Endothelial cell of umbilical vein (primary cell): ENCODE data around the gene HOXB6.

Experiments
- EZH2 ChIP-seq: IDR thresholded peaks from 2 replicates; pipeline ENCODE4 v1.6.1; 2012; ENCODE audit warnings: borderline replicate concordance, low read depth, mild to moderate bottlenecking, moderate library complexity, low read length, inconsistent platforms; ENCODE audit not compliant: severe bottlenecking
- FOS ChIP-seq: IDR thresholded peaks from 2 replicates; pipeline ENCODE4 v1.6.1; 2011; ENCODE audit warnings: mild to moderate bottlenecking, low read length, moderate library complexity, borderline replicate concordance; ENCODE audit not compliant: insufficient read depth
- GATA2 ChIP-seq: IDR thresholded peaks from 2 replicates; pipeline ENCODE4 v1.7.0; 2011; ENCODE audit warnings: low read depth, mild to moderate bottlenecking, moderate library complexity, mixed read lengths, low read length; ENCODE audit not compliant: insufficient read length, insufficient read depth
- JUN ChIP-seq: IDR thresholded peaks from 2 replicates; pipeline ENCODE4 v1.6.1; 2011; ENCODE audit warnings: borderline replicate concordance, low read depth; ENCODE audit not compliant: insufficient read length, insufficient read depth
- MYC ChIP-seq: IDR thresholded peaks from one replicate; pipeline ENCODE4 v1.6.1; 2011; ENCODE audit warnings: mild to moderate bottlenecking, low read depth, low read length
- POLR2A ChIP-seq: IDR thresholded peaks from 2 replicates; pipeline ENCODE4 v1.6.1; 2012; ENCODE audit warnings: low read depth, mild to moderate bottlenecking, control low read depth, low read length
- POLR2AphosphoS5 ChIP-seq: IDR thresholded peaks from 2 replicates; pipeline ENCODE4 v1.6.1; 2012; ENCODE audit warnings: low read depth, mild to moderate bottlenecking, control low read depth, low read length, moderate library complexity; ENCODE audit not compliant: insufficient read depth
- TF ChIP-seq, protein P1 (sequence below), 2 donors: IDR thresholded peaks; 1 replicate in 1 of 2; 2 replicates in 1 of 2; pipeline ENCODE4 v1.5.1; 2011; ENCODE audit warnings: low read length in 2 of 2, mild to moderate bottlenecking in 2 of 2, moderate library complexity in 2 of 2, control low read depth in 1 of 2, inconsistent platforms in 1 of 2, low read depth in 1 of 2; ENCODE audit not compliant: insufficient read depth in 1 of 2; ENCODE audit errors: extremely low read depth in 1 of 2
- TF ChIP-seq, protein P2 (sequence below): IDR thresholded peaks from 2 replicates; pipeline ENCODE4 v1.6.1; 2011; ENCODE audit not compliant: insufficient read depth, insufficient read length

DNA sequence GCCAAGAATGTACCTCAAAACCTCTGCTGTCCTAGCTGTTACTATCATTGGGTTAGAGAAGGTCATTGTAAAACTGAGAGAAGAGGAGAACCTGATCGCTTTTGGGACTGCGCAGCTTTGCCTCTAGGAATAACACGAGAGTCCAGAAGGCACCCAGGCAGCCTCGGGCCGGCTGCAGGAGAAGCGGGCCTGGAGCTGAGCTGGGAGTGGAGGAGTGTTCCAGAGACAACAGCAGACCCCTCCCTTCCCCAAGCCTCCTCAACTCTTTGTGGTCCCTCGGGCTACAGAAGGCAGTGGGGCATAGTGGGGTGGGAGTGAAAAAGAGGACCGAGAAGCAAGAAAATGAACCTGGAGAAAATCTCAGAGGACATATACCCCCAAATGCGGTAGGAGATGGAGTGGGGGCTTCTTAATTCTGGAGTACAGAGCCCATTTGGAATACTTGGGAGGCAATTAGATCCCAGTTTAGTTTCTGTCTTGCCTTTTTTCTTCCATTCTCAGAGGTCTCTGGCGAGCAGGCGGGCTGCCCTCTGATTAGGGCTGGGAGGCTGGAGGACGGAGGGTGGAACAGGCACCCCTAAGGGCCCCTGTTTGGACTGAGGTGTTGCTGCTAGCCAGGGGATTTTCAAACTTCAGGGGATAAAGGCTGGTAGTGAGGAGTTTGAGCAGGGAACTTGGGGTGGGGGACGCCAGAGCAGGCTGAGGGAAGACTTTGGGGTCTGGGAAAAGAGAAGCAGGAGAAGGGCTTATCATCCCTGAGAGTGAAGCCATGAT, 46.5 kb downstream of the HOXB6 start:
- TF ChIP-seq, protein P1, sequence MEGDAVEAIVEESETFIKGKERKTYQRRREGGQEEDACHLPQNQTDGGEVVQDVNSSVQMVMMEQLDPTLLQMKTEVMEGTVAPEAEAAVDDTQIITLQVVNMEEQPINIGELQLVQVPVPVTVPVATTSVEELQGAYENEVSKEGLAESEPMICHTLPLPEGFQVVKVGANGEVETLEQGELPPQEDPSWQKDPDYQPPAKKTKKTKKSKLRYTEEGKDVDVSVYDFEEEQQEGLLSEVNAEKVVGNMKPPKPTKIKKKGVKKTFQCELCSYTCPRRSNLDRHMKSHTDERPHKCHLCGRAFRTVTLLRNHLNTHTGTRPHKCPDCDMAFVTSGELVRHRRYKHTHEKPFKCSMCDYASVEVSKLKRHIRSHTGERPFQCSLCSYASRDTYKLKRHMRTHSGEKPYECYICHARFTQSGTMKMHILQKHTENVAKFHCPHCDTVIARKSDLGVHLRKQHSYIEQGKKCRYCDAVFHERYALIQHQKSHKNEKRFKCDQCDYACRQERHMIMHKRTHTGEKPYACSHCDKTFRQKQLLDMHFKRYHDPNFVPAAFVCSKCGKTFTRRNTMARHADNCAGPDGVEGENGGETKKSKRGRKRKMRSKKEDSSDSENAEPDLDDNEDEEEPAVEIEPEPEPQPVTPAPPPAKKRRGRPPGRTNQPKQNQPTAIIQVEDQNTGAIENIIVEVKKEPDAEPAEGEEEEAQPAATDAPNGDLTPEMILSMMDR (IDR thresholded peaks at IDR 0.05; ENCODE audit: extremely low read depth in 1 of 2, insufficient read depth in 1 of 2, low read depth in 1 of 2, low read length in 2 of 2) = no peak
- TF ChIP-seq POLR2A (no peak), POLR2AphosphoS5 (no peak), EZH2 (no peak), GATA2 (no peak), MYC (no peak), JUN (no peak), FOS (no peak)
- TF ChIP-seq, protein P2, sequence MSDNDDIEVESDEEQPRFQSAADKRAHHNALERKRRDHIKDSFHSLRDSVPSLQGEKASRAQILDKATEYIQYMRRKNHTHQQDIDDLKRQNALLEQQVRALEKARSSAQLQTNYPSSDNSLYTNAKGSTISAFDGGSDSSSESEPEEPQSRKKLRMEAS = no peak
